ENCODE measurements around the gene GOLT1A. TPM values are rescaled to one million over a fixed set of nuclear protein-coding genes. Genes with fewer than 3 reads are reported as not detected.

GOLT1A gene
- total and polyA plus RNA-seq, 4 donors = 14.1 to 103 (median 52.7) TPM

- no peak overlapping the region for H3K27ac ChIP-seq (ENCODE audit: low read depth in 1 of 2, low read length in 2 of 2)
- DNase-seq (ENCODE audit: low spot score) = no peak
- no peaks in the 10 kb centered on the region for H3K27me3 ChIP-seq (ENCODE audit: control insufficient read depth in 4 of 4, insufficient read depth in 4 of 4, low read length in 3 of 4)
- TF ChIP-seq CTCF (IDR thresholded peaks at IDR 0.05; ENCODE audit: low read depth, low read length, missing input control) (no peak), HNF4A (conservative IDR thresholded peaks at IDR 0.05) (no peak), ZBTB33 (IDR thresholded peaks at IDR 0.05) (no peak), GABPA (IDR thresholded peaks at IDR 0.05 in 1 of 2, conservative IDR thresholded peaks at IDR 0.05 in 1 of 2) (no peak), REST (IDR thresholded peaks at IDR 0.05) (no peak), TAF1 (conservative IDR thresholded peaks at IDR 0.05) (no peak), RAD21 (IDR thresholded peaks at IDR 0.05) (no peak), MAX (IDR thresholded peaks at IDR 0.05) (no peak), SP1 (IDR thresholded peaks at IDR 0.05) (no peak), NR2F2 (IDR thresholded peaks at IDR 0.05) (no peak), RXRA (IDR thresholded peaks at IDR 0.05) (no peak), FOXA1 (IDR thresholded peaks at IDR 0.05) (no peak), HNF4G (IDR thresholded peaks at IDR 0.05) (no peak), YY1 (IDR thresholded peaks at IDR 0.05) (no peak), ATF3 (IDR thresholded peaks at IDR 0.05) (no peak), JUND (IDR thresholded peaks at IDR 0.05) (no peak)
- WGBS = 85% methylated on average over 4 of the region's 4 CpGs
- H3K9ac ChIP-seq (ENCODE audit: low read depth in 1 of 2, low read length in 2 of 2) = no peak overlapping the region
- H3K9me3 ChIP-seq (ENCODE audit: control insufficient read depth in 4 of 4, low read length in 3 of 4) = no peaks in the 10 kb centered on the region
- H3K4me1 ChIP-seq (ENCODE audit: control insufficient read depth in 4 of 4, insufficient read depth in 4 of 4, low read length in 3 of 4) = peaks cover 10 to 25% (median 14%) of the 10 kb centered on the region in 4 donors
- peaks cover 0 to 6% (median 2%) of the 10 kb centered on the region in 4 donors for H3K36me3 ChIP-seq (ENCODE audit: control insufficient read depth in 4 of 4, insufficient read depth in 3 of 4, low read depth in 1 of 4, low read length in 3 of 4)
- no peak overlapping the region for H3K4me3 ChIP-seq (ENCODE audit: low read depth in 1 of 3, low read length in 3 of 3)
These were observed 2.4 kb upstream of the GOLT1A start for GRCh38 chr1:204216236-204216635.

- H3K36me3 ChIP-seq (ENCODE audit: control insufficient read depth in 4 of 4, insufficient read depth in 3 of 4, low read depth in 1 of 4, low read length in 3 of 4) = peaks cover 0 to 2% (median 0%) of the 10 kb centered on the region in 4 donors
- H3K27ac ChIP-seq (ENCODE audit: low read depth in 1 of 2, low read length in 2 of 2) = peak overlapping the region; percentile 83 to 96
- peak overlapping the region in 1 of 2 donors; percentile 72 for H3K9ac ChIP-seq (ENCODE audit: low read depth in 1 of 2, low read length in 2 of 2)
- TF ChIP-seq FOXA1 (IDR thresholded peaks at IDR 0.05) = no peak
- TF ChIP-seq TAF1 (conservative IDR thresholded peaks at IDR 0.05) = no peak
- TF ChIP-seq ATF3 (IDR thresholded peaks at IDR 0.05) = no peak
- no peak for TF ChIP-seq JUND (IDR thresholded peaks at IDR 0.05)
- TF ChIP-seq SP1 (IDR thresholded peaks at IDR 0.05) = no peak
- no peak for TF ChIP-seq GABPA (IDR thresholded peaks at IDR 0.05 in 1 of 2, conservative IDR thresholded peaks at IDR 0.05 in 1 of 2)
- H3K4me1 ChIP-seq (ENCODE audit: control insufficient read depth in 4 of 4, insufficient read depth in 4 of 4, low read length in 3 of 4) = peaks cover 12 to 34% (median 18%) of the 10 kb centered on the region in 4 donors
- no peak for DNase-seq (ENCODE audit: low spot score)
- H3K9me3 ChIP-seq (ENCODE audit: control insufficient read depth in 4 of 4, low read length in 3 of 4) = no peaks in the 10 kb centered on the region
- peak overlapping the region; percentile 64 to 74 (median 71) for H3K4me3 ChIP-seq (ENCODE audit: low read depth in 1 of 3, low read length in 3 of 3)
- H3K27me3 ChIP-seq (ENCODE audit: control insufficient read depth in 4 of 4, insufficient read depth in 4 of 4, low read length in 3 of 4) = no peaks in the 10 kb centered on the region
- WGBS = 81% methylated on average over 3 of the region's 3 CpGs
These were observed 1.1 kb downstream of the GOLT1A start for GRCh38 chr1:204212715-204213114.
